HCT116 (cell line): ENCODE data around the gene KRTAP4-6. TPM values are rescaled to one million over a fixed set of nuclear protein-coding genes. Genes with fewer than 3 reads are reported as not detected.
"Not testable (repeated sequence)": the region's sequence is repeated elsewhere in the genome, so short reads cannot be mapped to it uniquely, and the experiment has no call there.

Source experiments
- ATAC-seq: fragments of 200-7000 bp; cut with Tn5 transposase; 2 replicates; pipeline ENCODE4 v1.9.1; 2020; ENCODE audit warnings: mild to moderate bottlenecking, moderate library complexity
- BruUV-seq: library from RNA; stranded (reverse); fragments of 400-500 nt; replicated peaks from 2 replicates; lab custom pipeline; 2021; lab: Mats Ljungman, UMichigan
- CTCF ChIA-PET: fragments of 300-600 bp; sonication (Branson Sonifier 250); formaldehyde crosslinking; loops from one replicate; lab custom pipeline; 2021; ENCODE audit warnings: antibody characterized with exemption; lab: Charles Lee
- POLR2A ChIA-PET: fragments of 300-600, 350-600 bp; sonication (Branson Sonifier 250); formaldehyde crosslinking; loops from one replicate; lab custom pipeline; 2021; ENCODE audit warnings: antibody characterized with exemption; lab: Charles Lee
- RAD21 ChIA-PET, 2 experiments: fragments of 300-600 bp; sonication (Branson Sonifier 250); formaldehyde crosslinking; loops; one replicate each; lab custom pipeline; 2023; ENCODE audit warnings: low total read pairs in 2 of 2; ENCODE audit not compliant: uncharacterized antibody in 2 of 2, unreplicated experiment in 2 of 2, low non-redundant PET in 1 of 2; lab: Charles Lee
- DNase-seq: peaks from one replicate; pipeline ENCODE4 v3.0.0-alpha.2; 2010; ENCODE audit warnings: low read depth, low spot score
- H2AFZ ChIP-seq: fragments of 200-600 bp; shearing (Covaris generic), sonication (generic); 2 replicates; pipeline ENCODE4 v1.6.1; 2017; ENCODE audit warnings: low read depth, mixed run types, mixed read lengths, antibody characterized with exemption, low read length; ENCODE audit not compliant: poor library complexity, severe bottlenecking
- H3K27ac ChIP-seq: 2 replicates; pipeline ENCODE4 v1.5.1; 2012; ENCODE audit warnings: low read depth, low read length
- H3K27me3 ChIP-seq: fragments of 200-600 bp; sonication (generic); 2 replicates; pipeline ENCODE4 v1.6.1; 2016; ENCODE audit warnings: mixed run types, low read length, mixed read lengths; ENCODE audit not compliant: insufficient read depth
- H3K36me3 ChIP-seq, 2 experiments: fragments of 200-500 bp in 1 of 2; fragments of 200-600 bp in 1 of 2; sonication (Bioruptor generic) in 1 of 2; sonication (generic) in 1 of 2; 2 replicates each; pipeline versions ENCODE4 v1.5.1 to v1.6.1; 2014 to 2016; ENCODE audit warnings: low read length in 2 of 2, inconsistent platforms in 1 of 2, mixed read lengths in 1 of 2, mixed run types in 1 of 2; ENCODE audit not compliant: insufficient read depth in 2 of 2, control insufficient read depth in 1 of 2
- H3K4me1 ChIP-seq, 2 experiments: fragments of 200-600 bp in 1 of 2; sonication (generic) in 1 of 2; 2 replicates each; pipeline versions ENCODE4 v1.5.1 to v1.6.1; 2012 to 2017; ENCODE audit warnings: low read length in 2 of 2, inconsistent platforms in 1 of 2, mild to moderate bottlenecking in 1 of 2, mixed read lengths in 1 of 2, mixed run types in 1 of 2, moderate library complexity in 1 of 2; ENCODE audit not compliant: insufficient read depth in 2 of 2, control insufficient read depth in 1 of 2
- H3K4me2 ChIP-seq: fragments of 200-600 bp; sonication (generic); 2 replicates; pipeline ENCODE4 v1.6.1; 2017; ENCODE audit warnings: mixed run types, low read length, mixed read lengths
- H3K4me3 ChIP-seq, 2 experiments: fragments of 200-600 bp in 1 of 2; sonication (generic) in 1 of 2; replicated peaks in 1 of 2; 2 replicates each; pipeline ENCODE4 v1.5.1; 2011 to 2016; ENCODE audit warnings: low read length in 2 of 2, control low read depth in 1 of 2, low read depth in 1 of 2, mild to moderate bottlenecking in 1 of 2, mixed read lengths in 1 of 2, mixed run types in 1 of 2
- H3K79me2 ChIP-seq: fragments of 200-600 bp; sonication (generic); 2 replicates; pipeline ENCODE4 v1.6.1; 2017; ENCODE audit warnings: mild to moderate bottlenecking, mixed run types, low read length, moderate library complexity, mixed read lengths; ENCODE audit not compliant: insufficient read depth
- H3K9ac ChIP-seq: fragments of 200-600 bp; sonication (generic); 2 replicates; pipeline ENCODE4 v1.6.1; 2016; ENCODE audit warnings: low read length, mixed read lengths
- H3K9me2 ChIP-seq: fragments of 200-600 bp; sonication (generic), shearing (Covaris generic); 2 replicates; pipeline ENCODE4 v1.6.1; 2017; ENCODE audit warnings: mixed run types, mild to moderate bottlenecking, moderate library complexity; ENCODE audit not compliant: insufficient read depth
- H3K9me3 ChIP-seq, 2 experiments: fragments of 200-500 bp in 1 of 2; fragments of 200-600 bp in 1 of 2; sonication (Bioruptor generic) in 1 of 2; sonication (generic) in 1 of 2; 2 replicates each; pipeline ENCODE4 v1.6.1; 2014 to 2017; ENCODE audit warnings: low read length in 2 of 2, mixed read lengths in 2 of 2, inconsistent platforms in 1 of 2, low read depth in 1 of 2, mild to moderate bottlenecking in 1 of 2, mixed run types in 1 of 2, moderate library complexity in 1 of 2; ENCODE audit not compliant: control insufficient read depth in 1 of 2, insufficient read depth in 1 of 2
- H4K20me1 ChIP-seq: fragments of 200-600 bp; sonication (generic), shearing (Covaris generic); 2 replicates; pipeline ENCODE4 v1.6.1; 2017; ENCODE audit warnings: mixed run types, mild to moderate bottlenecking, moderate library complexity; ENCODE audit not compliant: insufficient read depth
- CEBPB ChIP-seq: IDR thresholded peaks from 2 replicates; pipeline ENCODE4 v1.6.1; 2012; ENCODE audit warnings: low read depth
- ELF1 ChIP-seq: IDR thresholded peaks from 2 replicates; pipeline ENCODE4 v1.6.1; 2012; ENCODE audit warnings: low read depth, borderline replicate concordance
- EZH2 ChIP-seq: fragments of 200-600 bp; sonication (generic); IDR thresholded peaks from 2 replicates; pipeline ENCODE4 v1.6.1; 2017; ENCODE audit warnings: antibody characterized with exemption, mixed run types
- EZH2phosphoT487 ChIP-seq: fragments of 200-600 bp; IDR thresholded peaks from 2 replicates; pipeline ENCODE4 v1.6.1; 2018; ENCODE audit warnings: antibody characterized with exemption, borderline replicate concordance
- FOSL1 ChIP-seq: IDR thresholded peaks from 2 replicates; pipeline ENCODE4 v1.6.1; 2012; ENCODE audit warnings: low read depth
- JUND ChIP-seq: IDR thresholded peaks from 2 replicates; pipeline ENCODE4 v1.6.1; 2012
- RAD21 ChIP-seq: IDR thresholded peaks from 2 replicates; pipeline ENCODE4 v1.6.1; 2012; ENCODE audit warnings: low read depth, mild to moderate bottlenecking
- SIN3A ChIP-seq: IDR thresholded peaks from 2 replicates; pipeline ENCODE4 v1.6.1; 2012; ENCODE audit warnings: low read depth
- SP1 ChIP-seq: IDR thresholded peaks from 2 replicates; pipeline ENCODE4 v1.6.1; 2012; ENCODE audit warnings: low read depth
- ZFX ChIP-seq: fragments of 450-650 bp; IDR thresholded peaks from 2 replicates; pipeline ENCODE4 v1.6.1; 2017
- ZNF274 ChIP-seq: fragments of 200-500 bp; sonication (Bioruptor generic); IDR thresholded peaks from 2 replicates; pipeline ENCODE4 v1.6.1; 2014; ENCODE audit warnings: mild to moderate bottlenecking, low read depth, low read length, inconsistent platforms
- intact Hi-C: fragments of 100-400 bp; cut with micrococcal nuclease; formaldehyde crosslinking; loops from 2 replicates; pipeline ENCODE4 v1.10.0; 2022
- total RNA-seq: library from RNA; stranded (reverse); gene quantifications from one replicate; pipeline ENCODE4 v1.2.1, GENCODE V29; 2021; ENCODE audit not compliant: unreplicated experiment
- TF ChIP-seq, protein P1 (sequence below): IDR thresholded peaks from 2 replicates; pipeline ENCODE4 v1.6.1; 2011; ENCODE audit warnings: mild to moderate bottlenecking, low read length, moderate library complexity; ENCODE audit not compliant: insufficient replicate concordance; ENCODE audit errors: extremely low read depth
- TF ChIP-seq, protein P2 (sequence below): IDR thresholded peaks from 2 replicates; pipeline ENCODE4 v1.6.1; 2012

The KRTAP4-6 gene
- total RNA-seq, 1 experiment from 2014 or later: not detected

DNA sequence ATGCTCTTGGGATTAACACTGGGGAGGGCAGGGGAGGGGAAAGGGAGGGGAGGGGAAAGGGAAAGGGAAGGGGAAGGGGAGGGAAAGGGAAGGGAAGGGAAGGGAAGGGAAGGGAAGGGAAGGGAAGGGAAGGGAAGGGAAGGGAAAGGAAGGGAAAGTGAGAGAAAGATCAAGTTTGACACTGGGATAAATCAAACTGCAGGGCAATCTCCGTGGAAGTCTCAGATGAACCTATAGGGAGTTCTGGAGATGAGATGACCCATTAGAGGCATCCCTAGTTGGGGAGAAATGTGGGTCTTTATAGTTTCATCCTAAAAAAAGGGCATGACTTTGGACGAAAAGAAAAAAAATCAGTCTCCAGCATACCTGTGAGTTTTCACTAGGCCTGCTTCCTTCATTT, 18.6 kb downstream of the KRTAP4-6 start:
- Histone ChIP-seq H3K79me2 (no peaks in the 10 kb centered on the region), H3K27ac (no peak overlapping the region), H3K4me3 (no peak overlapping the region), H3K9ac (no peak overlapping the region), H3K4me2 (no peak overlapping the region), H3K36me3 (no peaks in the 10 kb centered on the region), H3K4me1 (peaks cover 0 to 34% of the 10 kb centered on the region in 2 experiments; a peak in 2 of 4 replicates), H2AFZ (no peak overlapping the region), H3K27me3 (no peaks in the 10 kb centered on the region), H4K20me1 (no peaks in the 10 kb centered on the region), H3K9me2 (no peaks in the 10 kb centered on the region), H3K9me3 (peaks cover 0 to 14% of the 10 kb centered on the region in 2 experiments; a peak in 1 of 4 replicates)
- no peak for TF ChIP-seq EZH2phosphoT487
- TF ChIP-seq FOSL1: no peak
- no peak for TF ChIP-seq EZH2
- no peak for TF ChIP-seq CEBPB
- no peak for TF ChIP-seq ELF1
- TF ChIP-seq, protein P1, sequence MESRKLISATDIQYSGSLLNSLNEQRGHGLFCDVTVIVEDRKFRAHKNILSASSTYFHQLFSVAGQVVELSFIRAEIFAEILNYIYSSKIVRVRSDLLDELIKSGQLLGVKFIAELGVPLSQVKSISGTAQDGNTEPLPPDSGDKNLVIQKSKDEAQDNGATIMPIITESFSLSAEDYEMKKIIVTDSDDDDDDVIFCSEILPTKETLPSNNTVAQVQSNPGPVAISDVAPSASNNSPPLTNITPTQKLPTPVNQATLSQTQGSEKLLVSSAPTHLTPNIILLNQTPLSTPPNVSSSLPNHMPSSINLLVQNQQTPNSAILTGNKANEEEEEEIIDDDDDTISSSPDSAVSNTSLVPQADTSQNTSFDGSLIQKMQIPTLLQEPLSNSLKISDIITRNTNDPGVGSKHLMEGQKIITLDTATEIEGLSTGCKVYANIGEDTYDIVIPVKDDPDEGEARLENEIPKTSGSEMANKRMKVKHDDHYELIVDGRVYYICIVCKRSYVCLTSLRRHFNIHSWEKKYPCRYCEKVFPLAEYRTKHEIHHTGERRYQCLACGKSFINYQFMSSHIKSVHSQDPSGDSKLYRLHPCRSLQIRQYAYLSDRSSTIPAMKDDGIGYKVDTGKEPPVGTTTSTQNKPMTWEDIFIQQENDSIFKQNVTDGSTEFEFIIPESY: no peak
- TF ChIP-seq, protein P2, sequence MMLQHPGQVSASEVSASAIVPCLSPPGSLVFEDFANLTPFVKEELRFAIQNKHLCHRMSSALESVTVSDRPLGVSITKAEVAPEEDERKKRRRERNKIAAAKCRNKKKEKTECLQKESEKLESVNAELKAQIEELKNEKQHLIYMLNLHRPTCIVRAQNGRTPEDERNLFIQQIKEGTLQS: no peak
- TF ChIP-seq RAD21: no peak
- TF ChIP-seq ZNF274: no peak
- no peak for TF ChIP-seq SIN3A
- TF ChIP-seq ZFX: no peak
- no peak for TF ChIP-seq JUND
- TF ChIP-seq SP1: no peak
- RAD21 ChIA-PET: no interaction called here
- no peak for ATAC-seq
- no peak for DNase-seq
- no TSS peak for BruUV-seq
- POLR2A ChIA-PET: no interaction called here
- intact Hi-C loops: no loop called here
- CTCF ChIA-PET: no interaction called here

DNA sequence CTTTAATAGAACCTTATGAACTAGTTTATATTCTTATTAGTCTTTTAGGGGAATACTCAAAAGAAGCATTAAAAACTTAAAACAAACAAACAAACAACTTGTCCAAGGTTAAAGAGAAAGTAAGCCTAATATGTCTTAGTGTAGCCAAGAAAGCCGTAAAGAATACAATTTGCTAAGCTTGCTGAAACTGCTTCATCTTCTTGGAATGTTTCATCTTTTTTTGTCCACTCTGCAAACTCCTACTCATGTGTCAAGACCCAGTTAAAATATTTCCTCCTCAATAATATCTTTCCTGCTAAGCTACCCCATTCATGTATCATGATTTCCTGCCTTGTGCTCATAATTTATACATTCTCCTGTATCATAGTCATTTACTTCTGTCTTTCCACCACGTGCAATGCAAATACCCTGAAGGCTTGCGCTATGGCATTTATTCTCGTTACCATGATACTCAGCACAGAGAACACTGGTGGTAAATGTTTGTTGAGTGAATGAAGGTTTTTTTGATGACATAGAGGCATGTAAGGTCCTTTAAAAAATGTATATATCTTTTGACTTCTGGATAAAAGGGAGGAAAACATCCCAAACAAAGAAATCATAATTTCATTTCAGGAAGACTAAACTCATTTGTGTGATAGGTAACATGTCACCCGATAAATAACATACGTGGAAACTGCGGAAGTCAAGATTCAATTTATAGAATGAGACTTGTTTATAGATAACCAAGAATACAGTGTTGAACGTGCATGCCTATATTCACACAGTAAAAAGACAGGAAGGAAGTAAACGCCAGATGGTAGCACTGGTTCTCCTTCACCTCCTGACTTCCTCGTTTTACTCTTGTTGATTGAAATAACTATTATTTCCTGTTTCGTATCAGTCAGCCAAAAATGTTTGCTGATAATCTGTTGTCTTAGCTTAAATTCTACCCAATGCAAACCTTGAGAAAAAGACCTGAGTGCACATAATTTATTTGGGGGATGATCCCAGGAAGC, 20.4 kb downstream of the KRTAP4-6 start:
- DNase-seq, H3K4me3 ChIP-seq, intact Hi-C loops, H3K36me3 ChIP-seq, H3K79me2 ChIP-seq, BruUV-seq, H3K27ac ChIP-seq, RAD21 ChIA-PET, H3K9ac ChIP-seq, H3K27me3 ChIP-seq, H3K9me3 ChIP-seq, CTCF ChIA-PET, ATAC-seq, H2AFZ ChIP-seq, H4K20me1 ChIP-seq, H3K9me2 ChIP-seq, POLR2A ChIA-PET, H3K4me2 ChIP-seq: not testable (repeated sequence)
- peaks cover 0 to 32% of the 10 kb centered on the region in 2 experiments; a peak in 2 of 4 replicates for H3K4me1 ChIP-seq
